Testis (tissue), 3 donors: Measurements from ENCODE around the gene HAX1. TPM values are rescaled to one million over a fixed set of nuclear protein-coding genes. Genes with fewer than 3 reads are reported as not detected.
"Not testable (repeated sequence)": the region's sequence is repeated elsewhere in the genome, so short reads cannot be mapped to it uniquely, and the experiment has no call there.

Source experiments
- DNase-seq: peaks from one replicate; pipeline ENCODE4 v3.0.0-alpha.2; 2019
- H3K27ac ChIP-seq, 2 donors: fragments of 200-600 bp; sonication (generic); one replicate each; pipeline ENCODE4 v1.5.1; 2019
- H3K27me3 ChIP-seq: fragments of 200-600 bp; sonication (generic); one replicate; pipeline ENCODE4 v1.5.1; 2019
- H3K36me3 ChIP-seq: fragments of 200-600 bp; sonication (generic); one replicate; pipeline ENCODE4 v1.5.1; 2017; ENCODE audit warnings: low read depth; ENCODE audit errors: missing control alignments
- H3K4me1 ChIP-seq: fragments of 200-600 bp; sonication (generic); one replicate; pipeline ENCODE4 v1.5.1; 2019
- H3K4me3 ChIP-seq, 2 donors: fragments of 200-600 bp; sonication (generic); one replicate each; pipeline ENCODE4 v1.5.1; 2017 to 2019
- H3K9me3 ChIP-seq: fragments of 200-600 bp; sonication (generic); one replicate; pipeline ENCODE4 v1.5.1; 2017
- POLR2A ChIP-seq: fragments of 450-650 bp; IDR thresholded peaks from one replicate; pipeline ENCODE4 v1.6.1; 2017; ENCODE audit warnings: antibody characterized with exemption, mild to moderate bottlenecking, moderate library complexity
- WGBS, 2 donors: methylation state at CpG; one replicate each; pipeline ENCODE4 v1.1.5; 2018; 5-methylcytosine and 5-hydroxymethylcytosine counted together
- intact Hi-C: fragments of 100-400 bp; cut with DNase I; formaldehyde crosslinking; loops from one replicate; pipeline ENCODE4 v1.15.1; 2023; ENCODE audit warnings: low total_unique reads
- polyA plus RNA-seq: library from polyadenylated mRNA; stranded (reverse); fragments of 350-450 nt; fragmentation: Illumina TruSeq; extraction: RNeasy Lipid Tissue Mini Kit (QIAGEN cat#74804); gene quantifications from one replicate; pipeline ENCODE4 v1.2.3, GENCODE V29; 2014; ENCODE audit warnings: low read depth, low replicate concordance; ENCODE audit not compliant: insufficient read depth
- total RNA-seq, 2 donors: library from RNA; depleted of rRNA; stranded (reverse); fragments of >200 nt; gene quantifications; one replicate each; pipeline ENCODE4 v1.2.3, GENCODE V29; 2016
- TF ChIP-seq, protein P1 (sequence below), 3 experiments: fragments of 450-650 bp in 2 of 3; fragments of 200-600 bp in 1 of 3; sonication (generic) in 1 of 3; IDR thresholded peaks; one replicate each; pipeline ENCODE4 v1.5.1; 2016 to 2019; ENCODE audit warnings: antibody characterized with exemption in 3 of 3, mild to moderate bottlenecking in 2 of 3, moderate library complexity in 1 of 3

Gene HAX1
- total and polyA plus RNA-seq, 3 donors from 2014 or later = 92.7 to 192 (median 98.9) TPM

DNA sequence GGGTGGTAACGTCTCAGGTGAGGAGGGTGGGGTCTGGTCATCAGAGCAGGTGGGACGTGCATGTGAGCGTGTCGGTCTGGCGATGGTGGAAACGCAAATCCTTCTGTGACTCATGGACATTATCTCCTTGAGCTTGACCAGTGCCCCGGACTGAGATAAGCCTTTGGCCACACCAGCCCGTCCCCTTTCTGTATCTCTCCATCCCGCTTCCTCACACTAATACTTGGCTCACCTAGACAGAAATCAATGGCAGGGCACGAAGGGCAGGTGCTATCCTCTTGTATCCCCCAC lies 40.6 kb downstream of the HAX1 start:
- H3K27ac ChIP-seq = no peak overlapping the region
- no peaks in the 10 kb centered on the region for H3K9me3 ChIP-seq
- no peak for DNase-seq
- no peak overlapping the region for H3K4me3 ChIP-seq
- H3K36me3 ChIP-seq = no peaks in the 10 kb centered on the region
- intact Hi-C loops = no loop called here
- H3K27me3 ChIP-seq = no peaks in the 10 kb centered on the region
- TF ChIP-seq, protein P1, sequence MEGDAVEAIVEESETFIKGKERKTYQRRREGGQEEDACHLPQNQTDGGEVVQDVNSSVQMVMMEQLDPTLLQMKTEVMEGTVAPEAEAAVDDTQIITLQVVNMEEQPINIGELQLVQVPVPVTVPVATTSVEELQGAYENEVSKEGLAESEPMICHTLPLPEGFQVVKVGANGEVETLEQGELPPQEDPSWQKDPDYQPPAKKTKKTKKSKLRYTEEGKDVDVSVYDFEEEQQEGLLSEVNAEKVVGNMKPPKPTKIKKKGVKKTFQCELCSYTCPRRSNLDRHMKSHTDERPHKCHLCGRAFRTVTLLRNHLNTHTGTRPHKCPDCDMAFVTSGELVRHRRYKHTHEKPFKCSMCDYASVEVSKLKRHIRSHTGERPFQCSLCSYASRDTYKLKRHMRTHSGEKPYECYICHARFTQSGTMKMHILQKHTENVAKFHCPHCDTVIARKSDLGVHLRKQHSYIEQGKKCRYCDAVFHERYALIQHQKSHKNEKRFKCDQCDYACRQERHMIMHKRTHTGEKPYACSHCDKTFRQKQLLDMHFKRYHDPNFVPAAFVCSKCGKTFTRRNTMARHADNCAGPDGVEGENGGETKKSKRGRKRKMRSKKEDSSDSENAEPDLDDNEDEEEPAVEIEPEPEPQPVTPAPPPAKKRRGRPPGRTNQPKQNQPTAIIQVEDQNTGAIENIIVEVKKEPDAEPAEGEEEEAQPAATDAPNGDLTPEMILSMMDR (IDR thresholded peaks at IDR 0.05) = no peak
- no peak for TF ChIP-seq POLR2A
- WGBS, 2 donors = 82 to 94% methylated on average over 10 of the region's 10 CpGs
- H3K4me1 ChIP-seq = no peaks in the 10 kb centered on the region

DNA sequence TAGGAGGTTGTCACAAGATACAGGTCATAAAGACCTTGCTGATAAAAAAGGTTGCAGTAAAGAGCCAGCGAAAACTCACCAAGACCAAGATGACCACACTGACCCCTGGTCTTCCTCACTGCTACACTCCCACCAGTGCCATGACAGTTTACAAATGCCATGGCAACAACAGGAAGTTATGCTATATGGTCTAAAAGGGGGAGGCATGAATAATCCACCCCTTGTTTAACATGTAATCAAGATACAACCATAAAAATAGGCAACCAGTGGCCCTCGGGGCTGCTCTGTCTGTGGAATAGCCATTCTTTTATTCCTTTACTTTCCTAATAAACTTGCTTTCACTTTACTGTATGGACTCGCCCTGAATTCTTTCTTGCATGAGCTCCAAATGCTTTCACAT lies 41.8 kb downstream of the HAX1 start:
- DNase-seq, H3K4me1 ChIP-seq, H3K27me3 ChIP-seq, H3K27ac ChIP-seq, H3K36me3 ChIP-seq, H3K4me3 ChIP-seq, intact Hi-C loops, H3K9me3 ChIP-seq: not testable (repeated sequence)
- WGBS, 2 donors = 78 to 87% methylated on average over 3 of the region's 3 CpGs

GRCh38 chr1:154316704-154317103 lies 44.3 kb downstream of the HAX1 start:
- H3K4me3 ChIP-seq = no peak overlapping the region
- no peaks in the 10 kb centered on the region for H3K27me3 ChIP-seq
- no peak for TF ChIP-seq POLR2A
- TF ChIP-seq, protein P1 (IDR thresholded peaks at IDR 0.05) = no peak
- intact Hi-C loops = no loop called here
- WGBS, 2 donors = 91 to 98% methylated on average over 1 of the region's 1 CpG
- H3K9me3 ChIP-seq = no peaks in the 10 kb centered on the region
- H3K27ac ChIP-seq = no peak overlapping the region
- no peaks in the 10 kb centered on the region for H3K4me1 ChIP-seq
- no peak for DNase-seq
- H3K36me3 ChIP-seq = no peaks in the 10 kb centered on the region

GRCh38 chr1:154318386-154318785 lies 46.0 kb downstream of the HAX1 start:
- no peak overlapping the region for H3K27ac ChIP-seq
- WGBS, 2 donors = 64 to 68% methylated on average over 4 of the region's 4 CpGs
- H3K36me3 ChIP-seq = no peaks in the 10 kb centered on the region
- intact Hi-C loops = no loop called here
- no peaks in the 10 kb centered on the region for H3K9me3 ChIP-seq
- H3K27me3 ChIP-seq = no peaks in the 10 kb centered on the region
- H3K4me1 ChIP-seq = no peaks in the 10 kb centered on the region
- no peak for TF ChIP-seq POLR2A
- TF ChIP-seq, protein P1 (IDR thresholded peaks at IDR 0.05) = no peak
- H3K4me3 ChIP-seq = no peak overlapping the region
- peak; percentile 38 for DNase-seq

DNA sequence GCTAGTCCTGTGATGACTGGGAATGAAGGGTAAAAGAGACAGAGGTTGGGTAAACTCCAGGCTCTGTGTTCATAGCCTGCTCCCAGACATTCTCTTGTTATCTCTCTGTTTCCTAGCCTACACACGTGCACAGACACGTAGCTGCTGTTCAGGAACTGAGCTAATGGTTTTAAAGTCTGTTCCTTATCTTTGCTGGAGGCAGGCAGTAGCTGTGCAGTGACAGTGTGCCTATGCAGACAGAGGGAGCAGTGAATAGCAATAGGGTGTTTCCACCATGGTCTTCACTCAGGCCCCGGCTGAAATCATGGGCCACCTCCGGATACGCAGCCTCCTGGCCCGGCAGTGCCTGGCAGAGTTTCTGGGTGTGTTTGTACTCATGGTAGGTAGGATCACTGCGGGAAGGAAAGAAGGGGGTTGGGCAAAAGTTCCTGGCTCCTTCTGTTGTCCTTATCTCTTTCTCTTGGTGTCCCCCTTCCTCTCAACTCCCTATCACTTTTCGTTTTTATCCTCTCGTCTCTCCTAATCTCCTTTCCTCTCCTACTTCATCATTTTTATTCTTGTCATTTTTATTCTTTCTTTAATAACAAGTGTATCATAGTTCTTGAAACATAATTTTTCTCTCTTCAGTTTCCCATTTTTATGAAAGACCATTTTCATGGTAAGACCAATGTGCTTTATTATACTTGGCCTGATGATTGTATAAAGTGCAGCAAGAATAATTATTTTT lies 48.6 kb downstream of the HAX1 start, which contains the start of gene AQP10:
Gene AQP10, plus strand, starts transcription at position 212 of the 727 bp plus-strand sequence. Its CDS starts 63 bp downstream, at position 275.
- Histone ChIP-seq H3K27ac (no peak within 1 kb of the TSS), H3K4me1 (peaks cover 5% of the 10 kb centered on the region), H3K36me3 (no peaks in the 10 kb centered on the region), H3K4me3 (no peak within 1 kb of the TSS), H3K27me3 (no peaks in the 10 kb centered on the region), H3K9me3 (no peaks in the 10 kb centered on the region)
- TF ChIP-seq POLR2A = no peak
- TF ChIP-seq, protein P1 (IDR thresholded peaks at IDR 0.05) = no peak
- DNase-seq = peak; percentile 70
- intact Hi-C loops = no loop called here
- 39 to 43% methylated on average over 9 of the region's 9 CpGs for WGBS, 2 donors

GRCh38 chr1:154321609-154321934 lies 49.1 kb downstream of the HAX1 start:
- H3K4me1 ChIP-seq, H3K27ac ChIP-seq, H3K9me3 ChIP-seq, H3K27me3 ChIP-seq, intact Hi-C loops, DNase-seq, H3K36me3 ChIP-seq, H3K4me3 ChIP-seq: not testable (repeated sequence)
